SU-DHL-6 (cell line): ENCODE results near the gene SUB1.

Experiments
- CTCF ChIP-seq: fragments of 200-600 bp; sonication (generic); IDR thresholded peaks from one replicate; pipeline ENCODE4 v1.5.1; 2017; ENCODE audit warnings: antibody characterized with exemption, mild to moderate bottlenecking, low read length, moderate library complexity; ENCODE audit not compliant: insufficient read depth, poor library complexity, severe bottlenecking
- EZH2phosphoT487 ChIP-seq: fragments of 200-600 bp; sonication (generic), shearing (Covaris generic); conservative IDR thresholded peaks from 2 replicates; pipeline ENCODE4 v1.6.1; 2018; ENCODE audit warnings: mild to moderate bottlenecking, antibody characterized with exemption, low read length, moderate library complexity, mixed read lengths

GRCh38 chr5:32589416-32589815, 4.1 kb downstream of the SUB1 start:
- no peak for TF ChIP-seq CTCF
- no peak for TF ChIP-seq EZH2phosphoT487
